OCI-LY1 (cell line): ENCODE results near the gene CLTRN.

ENCODE experiments used
- CTCF ChIP-seq: fragments of 200-600 bp; sonication (generic), shearing (Covaris generic); IDR thresholded peaks from 2 replicates; pipeline ENCODE4 v1.5.1; 2017; ENCODE audit warnings: mild to moderate bottlenecking, antibody characterized with exemption, low read length, moderate library complexity, mixed read lengths
- EZH2 ChIP-seq: fragments of 200-600 bp; sonication (generic), shearing (Covaris generic); IDR thresholded peaks from 2 replicates; pipeline ENCODE4 v1.8.0; 2017; ENCODE audit warnings: borderline replicate concordance, mixed run types, mild to moderate bottlenecking, antibody characterized with exemption, low read length, moderate library complexity, mixed read lengths

- TF ChIP-seq CTCF (no peak), EZH2 (no peak)
Measured at GRCh38 chrX:15702488-15703371, 38.1 kb upstream of the CLTRN start.
